HUDEP-2 (cell line): ENCODE data around the gene TMEM239.
A peak's percentile ranks its signal among the peaks of the same experiment; 100 is the strongest.
"Not testable (repeated sequence)": the region's sequence is repeated elsewhere in the genome, so short reads cannot be mapped to it uniquely, and the experiment has no call there.

Source experiments
- DNase-seq, 76 experiments: peaks; one replicate each; lab custom pipeline; 2025; ENCODE audit not compliant: unreplicated experiment in 76 of 76; lab: John Stamatoyannopoulos, UW

Gene TMEM239

GRCh38 chr20:2816030-2816582 is at the start of gene TMEM239:
TMEM239 (plus strand) TSS chr20:2816364; CDS start chr20:2816555, 191 bp downstream.
- DNase-seq = no peak

GRCh38 chr20:2767768-2768631 is 48.2 kb upstream of the TMEM239 start:
- DNase-seq = no peak

- no peak for DNase-seq
These were observed 47.5 kb upstream of the TMEM239 start for GRCh38 chr20:2768632-2769015.

GRCh38 chr20:2770091-2770490 is 46.1 kb upstream of the TMEM239 start:
- DNase-seq = not testable (repeated sequence)

GRCh38 chr20:2771631-2772080 is 44.5 kb upstream of the TMEM239 start:
- no peak for DNase-seq

GRCh38 chr20:2773812-2774211 is 42.4 kb upstream of the TMEM239 start:
- DNase-seq = no peak

GRCh38 chr20:2775139-2775538 is 41.0 kb upstream of the TMEM239 start:
- DNase-seq = no peak

- DNase-seq = no peak
These were observed 37.4 kb upstream of the TMEM239 start for GRCh38 chr20:2778602-2779321.

GRCh38 chr20:2780948-2781347 is 35.2 kb upstream of the TMEM239 start:
- DNase-seq = no peak

GRCh38 chr20:2783908-2784566 is 32.1 kb upstream of the TMEM239 start:
- DNase-seq = no peak

GRCh38 chr20:2793471-2793870 is 22.7 kb upstream of the TMEM239 start:
- no peak for DNase-seq

GRCh38 chr20:2794202-2794748 is 21.9 kb upstream of the TMEM239 start:
- DNase-seq = no peak

GRCh38 chr20:2794866-2795447 is 21.2 kb upstream of the TMEM239 start:
- DNase-seq = no peak

GRCh38 chr20:2795451-2795850 is 20.7 kb upstream of the TMEM239 start:
- DNase-seq = peak in 67 of 76 experiments; percentile 11 to 87 (median 58)

GRCh38 chr20:2796011-2796660 is 20.0 kb upstream of the TMEM239 start:
- DNase-seq = no peak

- DNase-seq = no peak
These were observed 18.8 kb upstream of the TMEM239 start for GRCh38 chr20:2797136-2797983.

GRCh38 chr20:2798095-2798805 is 17.9 kb upstream of the TMEM239 start:
- DNase-seq = no peak

- no peak for DNase-seq
These were observed 17.4 kb upstream of the TMEM239 start for GRCh38 chr20:2798814-2799213.
